Liver (tissue), 9 donors: ENCODE data around the gene THAP4. TPM values are rescaled to one million over a fixed set of nuclear protein-coding genes. Genes with fewer than 3 reads are reported as not detected.

ENCODE experiments used
- DNase-seq: peaks from one replicate; pipeline ENCODE4 v3.0.0-alpha.2; 2017; ENCODE audit warnings: low spot score
- H3K27ac ChIP-seq, 2 donors: one replicate each; pipeline ENCODE4 v1.7.0; 2013; ENCODE audit warnings: inconsistent platforms in 2 of 2, low read length in 2 of 2, control low read depth in 1 of 2, low read depth in 1 of 2, mild to moderate bottlenecking in 1 of 2
- H3K27me3 ChIP-seq, 4 donors: one replicate each; pipeline versions ENCODE4 v1.6.1 to v1.7.0; 2013; ENCODE audit warnings: low read length in 3 of 4, inconsistent platforms in 1 of 4, mild to moderate bottlenecking in 1 of 4, moderate library complexity in 1 of 4; ENCODE audit not compliant: control insufficient read depth in 4 of 4, insufficient read depth in 4 of 4
- H3K36me3 ChIP-seq, 4 donors: one replicate each; pipeline versions ENCODE4 v1.6.1 to v1.7.0; 2013; ENCODE audit warnings: low read length in 3 of 4, mild to moderate bottlenecking in 3 of 4, low read depth in 1 of 4, moderate library complexity in 1 of 4; ENCODE audit not compliant: control insufficient read depth in 4 of 4, insufficient read depth in 3 of 4
- H3K4me1 ChIP-seq, 4 donors: one replicate each; pipeline versions ENCODE4 v1.6.1 to v1.7.0; 2013; ENCODE audit warnings: low read length in 3 of 4, mild to moderate bottlenecking in 3 of 4, moderate library complexity in 1 of 4; ENCODE audit not compliant: control insufficient read depth in 4 of 4, insufficient read depth in 4 of 4
- H3K4me3 ChIP-seq, 3 donors: one replicate each; pipeline versions ENCODE4 v1.6.1 to v1.7.0; 2013; ENCODE audit warnings: low read length in 3 of 3, control low read depth in 1 of 3, low read depth in 1 of 3, mild to moderate bottlenecking in 1 of 3
- H3K9ac ChIP-seq, 2 donors: one replicate each; pipeline ENCODE4 v1.7.0; 2013; ENCODE audit warnings: low read length in 2 of 2, mild to moderate bottlenecking in 2 of 2, moderate library complexity in 2 of 2, control low read depth in 1 of 2, low read depth in 1 of 2
- H3K9me3 ChIP-seq, 4 donors: one replicate each; pipeline versions ENCODE4 v1.6.1 to v1.7.0; 2013; ENCODE audit warnings: low read length in 3 of 4; ENCODE audit not compliant: control insufficient read depth in 4 of 4
- EGR1 ChIP-seq, 2 donors: IDR thresholded peaks; 2 replicates each; pipeline ENCODE4 v1.6.1; 2016 to 2018; ENCODE audit warnings: antibody characterized with exemption in 2 of 2, low read depth in 2 of 2
- FOXA1 ChIP-seq: IDR thresholded peaks from 2 replicates; pipeline ENCODE4 v1.6.1; 2016; ENCODE audit warnings: antibody characterized with exemption
- GABPA ChIP-seq, 2 donors: IDR thresholded peaks in 1 of 2; conservative IDR thresholded peaks in 1 of 2; 2 replicates each; pipeline ENCODE4 v1.6.1; 2016; ENCODE audit warnings: antibody characterized with exemption in 2 of 2, mild to moderate bottlenecking in 1 of 2, moderate library complexity in 1 of 2
- JUND ChIP-seq, 2 donors: IDR thresholded peaks; 2 replicates each; pipeline ENCODE4 v1.6.1; 2016; ENCODE audit warnings: antibody characterized with exemption in 2 of 2
- RXRA ChIP-seq, 2 donors: IDR thresholded peaks; 2 replicates each; pipeline ENCODE4 v1.6.1; 2017 to 2018; ENCODE audit warnings: antibody characterized with exemption in 2 of 2, mild to moderate bottlenecking in 1 of 2
- SP1 ChIP-seq: IDR thresholded peaks from 2 replicates; pipeline ENCODE4 v1.6.1; 2018; ENCODE audit warnings: antibody characterized with exemption, mild to moderate bottlenecking
- YY1 ChIP-seq: IDR thresholded peaks from 2 replicates; pipeline ENCODE4 v1.6.1; 2016; ENCODE audit warnings: antibody characterized with exemption, mild to moderate bottlenecking
- WGBS: extraction: QIAGEN DNeasy Blood & Tissue Kit; methylation state at CpG from one replicate; pipeline ENCODE4 v1.1.7; 2013; 5-methylcytosine and 5-hydroxymethylcytosine counted together
- polyA plus RNA-seq, 2 donors: library from polyadenylated mRNA; stranded (reverse) in 1 of 2; unstranded in 1 of 2; fragments of 200-250 nt in 1 of 2; fragments of >200 nt in 1 of 2; fragmentation: Nextera tagmentation in 1 of 2; extraction: Ambion mirVana in 1 of 2; gene quantifications; one replicate each; pipeline versions ENCODE4 v1.2.1 to v1.2.3, GENCODE V29; 2013 to 2015
- total RNA-seq, 2 donors: library from RNA; depleted of rRNA; stranded (reverse); fragments of >200 nt; gene quantifications; one replicate each; pipeline ENCODE4 v1.2.3, GENCODE V29; 2014
- TF ChIP-seq, protein P1 (sequence below): IDR thresholded peaks from 2 replicates; pipeline ENCODE4 v1.6.1; 2016; ENCODE audit warnings: antibody characterized with exemption, mild to moderate bottlenecking
- TF ChIP-seq, protein P2 (sequence below): fragments of 150-350 bp; IDR thresholded peaks from 2 replicates; pipeline ENCODE4 v1.5.1; 2017; ENCODE audit warnings: improper control_type of control experiment, low read depth, low read length; ENCODE audit not compliant: missing input control
- donor health status: healthy.
- donor health status: healthy.
- donor health status: healthy.
- donor health status: healthy.
- donor health status: healthy.

The THAP4 gene
- total and polyA plus RNA-seq, 4 donors, result 16.8 to 33.1 (median 22.7) TPM

DNA sequence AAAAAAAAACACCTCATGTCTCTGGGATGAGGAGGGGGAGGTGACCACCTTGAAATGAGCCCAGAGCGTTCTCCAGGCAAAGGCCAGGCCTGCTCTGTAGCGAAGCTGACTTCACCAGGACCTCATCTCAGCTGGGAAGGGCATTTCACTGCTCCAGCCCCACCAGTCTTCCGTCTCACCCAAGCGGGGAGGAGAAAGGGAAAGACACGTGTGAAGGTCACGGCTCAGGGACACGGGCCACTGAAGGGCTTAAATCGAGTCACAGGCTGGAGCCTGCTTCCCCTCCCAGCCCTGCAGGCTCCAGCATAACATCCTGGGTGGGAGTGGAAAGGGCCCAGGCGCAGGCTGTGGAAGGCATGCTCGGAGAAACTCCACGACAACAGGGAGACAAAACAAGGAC is 18.1 kb downstream of the THAP4 start:
- no peak overlapping the region for H3K27ac ChIP-seq
- H3K4me3 ChIP-seq, result no peak overlapping the region
- no peaks in the 10 kb centered on the region for H3K9me3 ChIP-seq
- TF ChIP-seq SP1 (no peak), RXRA (IDR thresholded peaks at IDR 0.05) (no peak), YY1 (no peak), JUND (IDR thresholded peaks at IDR 0.05) (no peak), FOXA1 (no peak)
- TF ChIP-seq, protein P1, sequence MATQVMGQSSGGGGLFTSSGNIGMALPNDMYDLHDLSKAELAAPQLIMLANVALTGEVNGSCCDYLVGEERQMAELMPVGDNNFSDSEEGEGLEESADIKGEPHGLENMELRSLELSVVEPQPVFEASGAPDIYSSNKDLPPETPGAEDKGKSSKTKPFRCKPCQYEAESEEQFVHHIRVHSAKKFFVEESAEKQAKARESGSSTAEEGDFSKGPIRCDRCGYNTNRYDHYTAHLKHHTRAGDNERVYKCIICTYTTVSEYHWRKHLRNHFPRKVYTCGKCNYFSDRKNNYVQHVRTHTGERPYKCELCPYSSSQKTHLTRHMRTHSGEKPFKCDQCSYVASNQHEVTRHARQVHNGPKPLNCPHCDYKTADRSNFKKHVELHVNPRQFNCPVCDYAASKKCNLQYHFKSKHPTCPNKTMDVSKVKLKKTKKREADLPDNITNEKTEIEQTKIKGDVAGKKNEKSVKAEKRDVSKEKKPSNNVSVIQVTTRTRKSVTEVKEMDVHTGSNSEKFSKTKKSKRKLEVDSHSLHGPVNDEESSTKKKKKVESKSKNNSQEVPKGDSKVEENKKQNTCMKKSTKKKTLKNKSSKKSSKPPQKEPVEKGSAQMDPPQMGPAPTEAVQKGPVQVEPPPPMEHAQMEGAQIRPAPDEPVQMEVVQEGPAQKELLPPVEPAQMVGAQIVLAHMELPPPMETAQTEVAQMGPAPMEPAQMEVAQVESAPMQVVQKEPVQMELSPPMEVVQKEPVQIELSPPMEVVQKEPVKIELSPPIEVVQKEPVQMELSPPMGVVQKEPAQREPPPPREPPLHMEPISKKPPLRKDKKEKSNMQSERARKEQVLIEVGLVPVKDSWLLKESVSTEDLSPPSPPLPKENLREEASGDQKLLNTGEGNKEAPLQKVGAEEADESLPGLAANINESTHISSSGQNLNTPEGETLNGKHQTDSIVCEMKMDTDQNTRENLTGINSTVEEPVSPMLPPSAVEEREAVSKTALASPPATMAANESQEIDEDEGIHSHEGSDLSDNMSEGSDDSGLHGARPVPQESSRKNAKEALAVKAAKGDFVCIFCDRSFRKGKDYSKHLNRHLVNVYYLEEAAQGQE, result no peak
- TF ChIP-seq, protein P2, sequence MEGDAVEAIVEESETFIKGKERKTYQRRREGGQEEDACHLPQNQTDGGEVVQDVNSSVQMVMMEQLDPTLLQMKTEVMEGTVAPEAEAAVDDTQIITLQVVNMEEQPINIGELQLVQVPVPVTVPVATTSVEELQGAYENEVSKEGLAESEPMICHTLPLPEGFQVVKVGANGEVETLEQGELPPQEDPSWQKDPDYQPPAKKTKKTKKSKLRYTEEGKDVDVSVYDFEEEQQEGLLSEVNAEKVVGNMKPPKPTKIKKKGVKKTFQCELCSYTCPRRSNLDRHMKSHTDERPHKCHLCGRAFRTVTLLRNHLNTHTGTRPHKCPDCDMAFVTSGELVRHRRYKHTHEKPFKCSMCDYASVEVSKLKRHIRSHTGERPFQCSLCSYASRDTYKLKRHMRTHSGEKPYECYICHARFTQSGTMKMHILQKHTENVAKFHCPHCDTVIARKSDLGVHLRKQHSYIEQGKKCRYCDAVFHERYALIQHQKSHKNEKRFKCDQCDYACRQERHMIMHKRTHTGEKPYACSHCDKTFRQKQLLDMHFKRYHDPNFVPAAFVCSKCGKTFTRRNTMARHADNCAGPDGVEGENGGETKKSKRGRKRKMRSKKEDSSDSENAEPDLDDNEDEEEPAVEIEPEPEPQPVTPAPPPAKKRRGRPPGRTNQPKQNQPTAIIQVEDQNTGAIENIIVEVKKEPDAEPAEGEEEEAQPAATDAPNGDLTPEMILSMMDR, result no peak
- WGBS, result 93% methylated on average over 11 of the region's 11 CpGs
- H3K36me3 ChIP-seq, result peaks cover 0 to 2% (median 0%) of the 10 kb centered on the region in 4 donors
- H3K9ac ChIP-seq, result no peak overlapping the region
- no peak for DNase-seq
- no peaks in the 10 kb centered on the region for H3K27me3 ChIP-seq
- H3K4me1 ChIP-seq, result peaks cover 6 to 19% (median 11%) of the 10 kb centered on the region in 4 donors

DNA sequence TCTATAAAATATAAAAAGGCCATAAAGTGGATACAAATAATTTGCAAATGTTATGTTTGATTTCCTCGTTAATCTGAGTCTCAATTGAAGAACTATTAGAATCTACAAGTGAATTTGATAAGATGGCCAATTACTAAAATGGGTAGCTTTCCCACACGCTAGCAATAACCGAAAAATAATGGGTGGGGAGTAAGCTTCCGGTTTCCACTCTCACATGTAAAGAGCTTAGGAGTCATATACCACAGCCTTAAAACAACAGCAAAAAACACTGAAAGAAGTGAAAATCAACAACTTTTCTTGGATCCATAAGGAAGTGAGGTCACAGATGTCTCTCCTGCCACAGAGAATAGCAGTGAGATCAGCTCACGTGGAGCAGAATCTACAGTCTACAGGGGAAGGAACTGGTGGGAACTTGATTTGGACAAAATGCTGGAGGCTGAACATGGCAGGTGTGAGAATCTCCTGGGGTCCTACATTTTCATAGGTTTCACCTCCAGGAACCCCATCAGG is 18.6 kb downstream of the THAP4 start:
- H3K4me3 ChIP-seq, result no peak overlapping the region
- no peak overlapping the region for H3K27ac ChIP-seq
- H3K36me3 ChIP-seq, result peaks cover 0 to 2% (median 0%) of the 10 kb centered on the region in 4 donors
- no peak for DNase-seq
- no peak for TF ChIP-seq FOXA1
- TF ChIP-seq YY1, result no peak
- no peak for TF ChIP-seq EGR1 (IDR thresholded peaks at IDR 0.05; ENCODE audit: low read depth in 2 of 2)
- no peak overlapping the region for H3K9ac ChIP-seq
- no peaks in the 10 kb centered on the region for H3K9me3 ChIP-seq
- H3K27me3 ChIP-seq, result no peaks in the 10 kb centered on the region
- 91% methylated on average over 5 of the region's 5 CpGs for WGBS
- peaks cover 6 to 19% (median 11%) of the 10 kb centered on the region in 4 donors for H3K4me1 ChIP-seq

DNA sequence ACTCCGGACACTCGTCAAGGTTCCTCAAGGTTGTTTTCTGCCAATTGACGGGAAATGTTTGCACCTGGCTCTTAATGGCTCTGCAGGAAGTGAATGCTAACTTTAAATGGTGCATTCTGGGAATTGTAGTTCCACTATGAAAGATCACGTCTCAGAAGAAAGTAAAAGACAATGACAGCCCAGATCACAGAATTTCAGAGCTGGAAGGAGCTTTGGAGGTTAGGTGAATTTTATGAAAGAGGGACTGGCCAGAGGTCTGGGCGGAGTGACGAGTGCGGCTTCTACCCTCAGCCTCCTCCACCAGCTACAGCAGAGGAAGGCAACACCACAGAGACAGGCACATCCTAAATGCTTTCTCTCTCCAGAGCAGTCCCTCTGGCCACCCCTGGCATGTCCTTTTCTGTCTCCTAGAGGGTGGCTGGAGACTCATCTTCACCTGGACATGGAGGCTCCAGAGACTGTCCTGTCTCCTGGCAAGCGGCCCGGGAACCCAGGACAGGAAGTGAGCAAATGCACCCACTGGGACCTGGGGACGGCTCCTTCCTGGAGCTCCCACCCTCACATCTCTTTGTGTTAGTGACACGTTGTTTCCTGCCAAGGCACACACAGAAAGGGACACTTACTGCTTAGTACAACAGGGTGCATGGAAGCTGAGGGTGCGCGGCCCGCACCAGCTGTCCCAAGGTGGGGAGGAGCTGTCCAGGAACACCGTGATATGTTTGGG is 19.4 kb downstream of the THAP4 start:
- Histone ChIP-seq H3K9ac (peak overlapping the region; percentile 52 to 55), H3K27ac (peak overlapping the region; percentile 0 to 48), H3K9me3 (no peaks in the 10 kb centered on the region), H3K4me3 (peak overlapping the region; percentile 28 to 72 (median 54)), H3K4me1 (peaks cover 6 to 19% (median 11%) of the 10 kb centered on the region in 4 donors), H3K27me3 (no peaks in the 10 kb centered on the region), H3K36me3 (peaks cover 0 to 2% (median 0%) of the 10 kb centered on the region in 4 donors)
- DNase-seq, result no peak
- 51% methylated on average over 15 of the region's 15 CpGs for whole genome bisulfite sequencing
- peak; percentile 78 for TF ChIP-seq YY1
- no peak for TF ChIP-seq JUND (IDR thresholded peaks at IDR 0.05)
- peak; percentile 47 to 76 for TF ChIP-seq GABPA (IDR thresholded peaks at IDR 0.05 in 1 of 2, conservative IDR thresholded peaks at IDR 0.05 in 1 of 2)
- TF ChIP-seq, protein P2, result no peak
- no peak for TF ChIP-seq RXRA (IDR thresholded peaks at IDR 0.05)
